Left ventricle myocardium inferior (tissue), 1 donor: ENCODE data around the gene MRPL28. TPM values are rescaled to one million over a fixed set of nuclear protein-coding genes. Genes with fewer than 3 reads are reported as not detected.

Source experiments
- DNase-seq: peaks from one replicate; pipeline ENCODE4 v3.0.0-alpha.2; 2020
- H3K27ac ChIP-seq: fragments of 200-600 bp; replicated peaks from 2 replicates; pipeline ENCODE4 v1.8.0; 2021
- H3K27me3 ChIP-seq: fragments of 200-600 bp; 2 replicates; pipeline ENCODE4 v1.8.0; 2021; ENCODE audit warnings: low read depth
- H3K36me3 ChIP-seq: fragments of 200-600 bp; 2 replicates; pipeline ENCODE4 v1.8.0; 2021
- H3K4me1 ChIP-seq: fragments of 200-600 bp; 2 replicates; pipeline ENCODE4 v1.8.0; 2021
- H3K4me3 ChIP-seq: fragments of 200-600 bp; 2 replicates; pipeline ENCODE4 v1.8.0; 2021; ENCODE audit warnings: mild to moderate bottlenecking, moderate library complexity
- H3K9me3 ChIP-seq: fragments of 200-600 bp; replicated peaks from 2 replicates; pipeline ENCODE4 v1.8.0; 2021
- CTCF ChIP-seq: fragments of 200-600 bp; IDR thresholded peaks from 2 replicates; pipeline ENCODE4 v1.8.0; 2021; ENCODE audit warnings: antibody characterized with exemption, mild to moderate bottlenecking, borderline replicate concordance
- intact Hi-C: fragments of 100-400 bp; cut with micrococcal nuclease; formaldehyde crosslinking; loops from one replicate; pipeline ENCODE4 v1.11.0; 2022
- total RNA-seq: library from RNA; stranded (reverse); fragmentation: NEBNext Ultra II Directional; extraction: Animal tissue kit (Norgen Biotek cat#: 25700); gene quantifications from one replicate; pipeline ENCODE4 v1.2.1, GENCODE V29; 2021
- donor health status: DM: no; HTN: yes; CAD: no; lungs with severe emphysema.

The MRPL28 gene
- total RNA-seq, 1 donor from 2014 or later = 76.1 TPM

- peaks cover 2% of the 10 kb centered on the region for H3K36me3 ChIP-seq
- H3K4me3 ChIP-seq = no peak overlapping the region
- DNase-seq = no peak
- no peaks in the 10 kb centered on the region for H3K27me3 ChIP-seq
- intact Hi-C loops = no loop called here
- no peaks in the 10 kb centered on the region for H3K9me3 ChIP-seq
- no peak overlapping the region for H3K27ac ChIP-seq
- peaks cover 37% of the 10 kb centered on the region for H3K4me1 ChIP-seq
- no peak for TF ChIP-seq CTCF
These were observed 46.2 kb downstream of the MRPL28 start for GRCh38 chr16:324201-324450.

GRCh38 chr16:322476-323143, 47.7 kb downstream of the MRPL28 start:
- H3K36me3 ChIP-seq = peaks cover 12% of the 10 kb centered on the region
- no peak for DNase-seq
- no peak overlapping the region for H3K4me3 ChIP-seq
- no peaks in the 10 kb centered on the region for H3K27me3 ChIP-seq
- H3K4me1 ChIP-seq = peaks cover 29% of the 10 kb centered on the region
- intact Hi-C loops = no loop called here
- H3K27ac ChIP-seq = no peak overlapping the region
- TF ChIP-seq CTCF = no peak
- no peaks in the 10 kb centered on the region for H3K9me3 ChIP-seq

- no peak for TF ChIP-seq CTCF
- Histone ChIP-seq H3K27me3 (no peaks in the 10 kb centered on the region), H3K27ac (no peak overlapping the region), H3K36me3 (peaks cover 12% of the 10 kb centered on the region), H3K4me1 (peaks cover 20% of the 10 kb centered on the region), H3K4me3 (no peak overlapping the region), H3K9me3 (no peaks in the 10 kb centered on the region)
- intact Hi-C loops = no loop called here
- DNase-seq = no peak
These were observed 48.8 kb downstream of the MRPL28 start for GRCh38 chr16:321532-321931.

GRCh38 chr16:320206-320605, 50.1 kb downstream of the MRPL28 start:
- intact Hi-C loops = no loop called here
- TF ChIP-seq CTCF = no peak
- Histone ChIP-seq H3K27ac (no peak overlapping the region), H3K36me3 (peaks cover 12% of the 10 kb centered on the region), H3K4me3 (no peak overlapping the region), H3K4me1 (peaks cover 12% of the 10 kb centered on the region), H3K27me3 (no peaks in the 10 kb centered on the region), H3K9me3 (no peaks in the 10 kb centered on the region)
- DNase-seq = no peak

- DNase-seq = no peak
- Histone ChIP-seq H3K27ac (no peak overlapping the region), H3K9me3 (no peaks in the 10 kb centered on the region), H3K36me3 (peaks cover 25% of the 10 kb centered on the region), H3K27me3 (no peaks in the 10 kb centered on the region), H3K4me3 (no peak overlapping the region), H3K4me1 (no peaks in the 10 kb centered on the region)
- intact Hi-C loops = no loop called here
- no peak for TF ChIP-seq CTCF
These were observed 51.7 kb downstream of the MRPL28 start for GRCh38 chr16:318628-319027.
